DOHH2 (cell line): ENCODE measurements around the gene FAM78A.

ENCODE experiments used
- CTCF ChIP-seq: fragments of 200-600 bp; sonication (generic); IDR thresholded peaks from one replicate; pipeline ENCODE4 v1.5.1; 2014; ENCODE audit warnings: antibody characterized with exemption, mild to moderate bottlenecking, low read depth, low read length; ENCODE audit not compliant: poor library complexity, severe bottlenecking
- EZH2phosphoT487 ChIP-seq: fragments of 200-600 bp; sonication (generic); IDR thresholded peaks from 2 replicates; pipeline ENCODE4 v1.6.1; 2017; ENCODE audit warnings: borderline replicate concordance, mild to moderate bottlenecking, antibody characterized with exemption, low read length, moderate library complexity, mixed read lengths

GRCh38 chr9:131277910-131278701 lies 1.8 kb upstream of the FAM78A start:
- TF ChIP-seq CTCF (no peak), EZH2phosphoT487 (no peak)
